Fibroblast of lung (primary cell): Measurements from ENCODE around the gene EGFL8. TPM values are rescaled to one million over a fixed set of nuclear protein-coding genes. Genes with fewer than 3 reads are reported as not detected.

ENCODE experiments used
- DNase-seq, 2 donors: peaks; one replicate each; pipeline versions ENCODE4 v3.0.0 to v3.0.0-alpha.2; 2010; ENCODE audit warnings: low read depth in 2 of 2
- H2AFZ ChIP-seq: 2 replicates; pipeline ENCODE4 v1.5.1; 2012; ENCODE audit warnings: low read length, control low read depth, inconsistent platforms
- H3K27ac ChIP-seq: 2 replicates; pipeline ENCODE4 v1.5.1; 2011; ENCODE audit warnings: low read length, control low read depth; ENCODE audit not compliant: insufficient read depth
- H3K27me3 ChIP-seq: 2 replicates; pipeline ENCODE4 v1.5.1; 2011; ENCODE audit warnings: mild to moderate bottlenecking, low read length; ENCODE audit not compliant: control insufficient read depth, insufficient read depth
- H3K36me3 ChIP-seq: 2 replicates; pipeline ENCODE4 v1.5.1; 2011; ENCODE audit warnings: low read length; ENCODE audit not compliant: control insufficient read depth, insufficient read depth
- H3K4me1 ChIP-seq: 2 replicates; pipeline ENCODE4 v1.5.1; 2011; ENCODE audit warnings: low read length; ENCODE audit not compliant: control insufficient read depth, insufficient read depth; ENCODE audit errors: extremely low read depth
- H3K4me2 ChIP-seq: 2 replicates; pipeline ENCODE4 v1.5.1; 2011; ENCODE audit warnings: low read length, control low read depth; ENCODE audit not compliant: insufficient read depth; ENCODE audit errors: extremely low read depth
- H3K4me3 ChIP-seq, 4 experiments: fragments of 200-600 bp in 1 of 4; sonication (generic) in 1 of 4; replicated peaks in 1 of 4; 2 replicates each; pipeline ENCODE4 v1.5.1; 2011 to 2016; ENCODE audit warnings: low read length in 4 of 4, low read depth in 3 of 4, mild to moderate bottlenecking in 3 of 4, control low read depth in 2 of 4, inconsistent platforms in 1 of 4, mixed read lengths in 1 of 4; ENCODE audit not compliant: insufficient read depth in 1 of 4; ENCODE audit errors: control extremely low read depth in 1 of 4
- H3K79me2 ChIP-seq: 2 replicates; pipeline ENCODE4 v1.5.1; 2012; ENCODE audit warnings: mild to moderate bottlenecking, low read length, inconsistent platforms; ENCODE audit not compliant: control insufficient read depth, insufficient read depth
- H3K9ac ChIP-seq: 2 replicates; pipeline ENCODE4 v1.5.1; 2011; ENCODE audit warnings: mild to moderate bottlenecking, low read length, control low read depth; ENCODE audit not compliant: insufficient read depth
- H3K9me3 ChIP-seq: 2 replicates; pipeline ENCODE4 v1.5.1; 2012; ENCODE audit warnings: low read depth, low read length; ENCODE audit not compliant: control insufficient read depth, insufficient read depth
- H4K20me1 ChIP-seq: 2 replicates; pipeline ENCODE4 v1.5.1; 2011; ENCODE audit warnings: low read length; ENCODE audit not compliant: control insufficient read depth, insufficient read depth; ENCODE audit errors: extremely low read depth
- EZH2 ChIP-seq: IDR thresholded peaks from 2 replicates; pipeline ENCODE4 v1.5.1; 2012; ENCODE audit warnings: low read length, control low read depth, mild to moderate bottlenecking; ENCODE audit errors: missing control alignments
- polyA plus RNA-seq, 2 donors: library from polyadenylated mRNA; depleted of rRNA in 1 of 2; stranded (reverse) in 1 of 2; unstranded in 1 of 2; fragments of >200 nt; gene quantifications; 2 replicates each; pipeline ENCODE4 v1.2.1, GENCODE V29; 2011 to 2012; ENCODE audit warnings: missing spikeins in 1 of 2
- total RNA-seq: library from RNA; depleted of rRNA; stranded (reverse); fragments of >200 nt; gene quantifications from 2 replicates; pipeline ENCODE4 v1.2.1, GENCODE V29; 2014
- TF ChIP-seq, protein P1 (sequence below), 2 donors: IDR thresholded peaks in 1 of 2; conservative IDR thresholded peaks in 1 of 2; 1 replicate in 1 of 2; 2 replicates in 1 of 2; pipeline ENCODE4 v1.5.1; 2011 to 2012; ENCODE audit warnings: low read length in 2 of 2, control low read depth in 1 of 2, inconsistent platforms in 1 of 2, low read depth in 1 of 2, mild to moderate bottlenecking in 1 of 2

Gene EGFL8
- total and polyA plus RNA-seq, 2 donors (not counting 1 experiment from before 2014, with no cell fraction given), result 0.99 to 2.3 TPM

DNA sequence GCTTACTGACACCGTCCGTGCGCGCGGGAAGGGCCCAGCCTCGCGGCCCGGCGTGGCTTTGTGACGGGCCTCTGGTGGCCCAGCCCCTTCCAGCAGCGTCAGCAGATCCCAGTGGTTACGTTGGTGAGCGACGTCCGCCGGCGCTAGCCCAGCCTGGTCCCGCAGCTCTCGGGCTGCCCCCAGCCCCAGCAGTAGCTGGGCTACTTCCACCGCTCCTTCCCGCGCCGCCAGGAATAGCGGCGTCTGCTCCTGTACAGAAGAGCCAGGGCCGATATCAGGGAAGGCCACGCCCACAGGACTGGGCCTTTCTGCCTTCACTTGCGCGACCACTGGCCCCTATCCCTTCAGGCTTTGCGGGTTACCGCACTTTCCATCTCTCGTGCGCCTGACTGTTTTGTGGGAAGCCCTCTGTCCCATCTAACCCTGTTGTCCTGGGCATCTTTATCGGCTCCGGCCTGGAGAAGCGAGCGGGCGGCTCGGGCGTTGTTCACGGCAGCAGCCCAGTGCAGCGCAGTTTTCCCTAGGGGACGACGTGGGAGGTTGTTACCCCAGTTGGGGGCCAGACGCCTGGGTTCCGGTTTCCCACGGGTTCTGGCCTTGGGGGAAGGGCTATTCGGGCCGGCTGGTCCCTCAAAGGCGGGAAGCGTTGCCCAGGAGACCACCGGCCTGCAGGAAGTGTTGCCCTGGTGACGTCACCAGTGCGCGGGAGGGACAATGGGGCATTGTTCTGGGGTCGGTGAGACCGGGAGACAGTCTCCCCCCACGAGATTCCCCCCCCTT lies 31.7 kb downstream of the EGFL8 start:
- Histone ChIP-seq H3K4me3 (peak overlapping the region; percentile 70 to 90 (median 78)), H2AFZ (peak overlapping the region; percentile 86), H3K36me3 (no peaks in the 10 kb centered on the region), H3K9ac (peak overlapping the region; percentile 99), H3K4me1 (peaks cover 11% of the 10 kb centered on the region), H3K79me2 (no peaks in the 10 kb centered on the region), H3K4me2 (peak overlapping the region; percentile 90), H3K27me3 (peaks cover 4% of the 10 kb centered on the region), H4K20me1 (no peaks in the 10 kb centered on the region), H3K27ac (peak overlapping the region; percentile 99), H3K9me3 (no peaks in the 10 kb centered on the region)
- TF ChIP-seq, protein P1, sequence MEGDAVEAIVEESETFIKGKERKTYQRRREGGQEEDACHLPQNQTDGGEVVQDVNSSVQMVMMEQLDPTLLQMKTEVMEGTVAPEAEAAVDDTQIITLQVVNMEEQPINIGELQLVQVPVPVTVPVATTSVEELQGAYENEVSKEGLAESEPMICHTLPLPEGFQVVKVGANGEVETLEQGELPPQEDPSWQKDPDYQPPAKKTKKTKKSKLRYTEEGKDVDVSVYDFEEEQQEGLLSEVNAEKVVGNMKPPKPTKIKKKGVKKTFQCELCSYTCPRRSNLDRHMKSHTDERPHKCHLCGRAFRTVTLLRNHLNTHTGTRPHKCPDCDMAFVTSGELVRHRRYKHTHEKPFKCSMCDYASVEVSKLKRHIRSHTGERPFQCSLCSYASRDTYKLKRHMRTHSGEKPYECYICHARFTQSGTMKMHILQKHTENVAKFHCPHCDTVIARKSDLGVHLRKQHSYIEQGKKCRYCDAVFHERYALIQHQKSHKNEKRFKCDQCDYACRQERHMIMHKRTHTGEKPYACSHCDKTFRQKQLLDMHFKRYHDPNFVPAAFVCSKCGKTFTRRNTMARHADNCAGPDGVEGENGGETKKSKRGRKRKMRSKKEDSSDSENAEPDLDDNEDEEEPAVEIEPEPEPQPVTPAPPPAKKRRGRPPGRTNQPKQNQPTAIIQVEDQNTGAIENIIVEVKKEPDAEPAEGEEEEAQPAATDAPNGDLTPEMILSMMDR (conservative IDR thresholded peaks at IDR 0.05 in 1 of 2, IDR thresholded peaks at IDR 0.05 in 1 of 2; ENCODE audit: low read depth in 1 of 2, low read length in 2 of 2), result no peak
- no peak for TF ChIP-seq EZH2
- DNase-seq, result peak; percentile 84 to 91

DNA sequence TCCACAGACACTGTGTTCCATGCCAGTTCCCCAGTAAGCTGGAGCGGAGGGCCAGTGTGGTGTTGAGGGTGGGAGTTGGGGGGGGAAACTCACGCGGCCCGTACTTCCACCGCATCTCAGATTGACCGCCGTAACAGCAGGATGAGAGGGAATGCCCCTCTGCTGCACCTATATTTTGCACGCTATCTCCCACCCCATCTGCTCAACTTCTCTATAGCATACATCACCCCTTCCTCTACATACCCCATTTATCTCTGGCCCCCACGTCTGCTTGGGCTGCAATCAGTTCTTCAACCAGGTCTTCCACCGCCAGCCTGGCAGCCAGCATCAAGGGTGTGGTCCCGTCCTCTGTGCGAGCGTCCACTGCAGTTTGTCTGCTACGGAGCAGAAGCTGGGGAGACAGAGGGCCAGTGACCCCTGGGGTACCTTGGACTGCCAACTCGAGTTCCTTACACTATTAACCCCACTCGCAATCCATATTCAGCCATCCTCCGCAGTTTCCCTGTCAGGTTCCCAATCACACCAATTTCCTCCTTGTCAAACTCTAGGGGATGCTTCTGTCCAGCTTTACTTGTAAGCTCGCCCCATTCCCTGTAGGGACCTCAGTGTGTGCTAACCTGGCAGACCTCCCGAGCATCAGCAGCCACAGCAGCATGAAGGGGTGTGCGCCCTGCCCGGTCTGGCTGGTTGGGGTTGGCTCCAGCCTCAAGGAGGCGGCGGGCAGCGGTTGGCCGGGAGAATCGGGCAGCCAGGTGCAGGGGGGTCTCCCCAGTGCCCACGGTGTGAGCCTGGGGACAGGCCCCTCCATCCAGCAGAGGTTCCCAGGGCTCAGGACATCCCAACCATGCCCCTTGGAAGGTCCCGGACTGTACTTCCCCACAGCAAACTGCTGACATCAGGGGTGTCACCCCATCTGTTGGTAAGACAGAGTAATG lies 32.6 kb downstream of the EGFL8 start:
- Histone ChIP-seq H3K4me2 (peak overlapping the region; percentile 90), H2AFZ (peak overlapping the region; percentile 86), H3K36me3 (no peaks in the 10 kb centered on the region), H3K9ac (peak overlapping the region; percentile 99), H3K4me1 (peaks cover 11% of the 10 kb centered on the region), H3K27ac (peak overlapping the region; percentile 99), H4K20me1 (no peaks in the 10 kb centered on the region), H3K4me3 (peak overlapping the region; percentile 70 to 90 (median 78)), H3K79me2 (no peaks in the 10 kb centered on the region), H3K9me3 (no peaks in the 10 kb centered on the region), H3K27me3 (peaks cover 4% of the 10 kb centered on the region)
- TF ChIP-seq EZH2, result no peak
- TF ChIP-seq, protein P1 (conservative IDR thresholded peaks at IDR 0.05 in 1 of 2, IDR thresholded peaks at IDR 0.05 in 1 of 2; ENCODE audit: low read depth in 1 of 2, low read length in 2 of 2), result no peak
- peak in 1 of 2 donors; percentile 19 for DNase-seq

DNA sequence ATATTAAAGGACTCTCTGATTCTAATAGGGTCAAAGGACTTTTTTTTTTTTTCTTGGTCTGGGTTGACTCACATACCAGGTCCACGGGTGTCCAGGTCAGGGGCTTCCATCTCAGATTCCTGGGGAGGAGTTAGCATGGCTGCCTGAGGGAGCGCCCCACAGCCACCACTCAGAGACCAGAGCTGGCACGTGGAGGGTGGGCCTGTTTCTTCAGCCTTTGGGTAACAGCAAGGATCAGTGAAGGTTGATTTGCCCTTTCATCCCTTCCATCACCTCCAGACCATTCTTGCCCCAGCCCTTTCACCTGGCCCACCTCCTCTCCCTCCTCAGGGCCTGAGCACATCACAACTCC lies 33.9 kb downstream of the EGFL8 start:
- Histone ChIP-seq H3K4me1 (peaks cover 6% of the 10 kb centered on the region), H3K79me2 (no peaks in the 10 kb centered on the region), H4K20me1 (no peaks in the 10 kb centered on the region), H3K9ac (no peak overlapping the region), H3K36me3 (no peaks in the 10 kb centered on the region), H2AFZ (no peak overlapping the region), H3K9me3 (no peaks in the 10 kb centered on the region), H3K4me2 (no peak overlapping the region), H3K27ac (no peak overlapping the region), H3K27me3 (peaks cover 4% of the 10 kb centered on the region), H3K4me3 (no peak overlapping the region)
- TF ChIP-seq, protein P1 (conservative IDR thresholded peaks at IDR 0.05 in 1 of 2, IDR thresholded peaks at IDR 0.05 in 1 of 2; ENCODE audit: low read depth in 1 of 2, low read length in 2 of 2), result no peak
- TF ChIP-seq EZH2, result no peak
- DNase-seq, result no peak
